SK-N-SH (cell line): ENCODE data around the gene CNIH3. TPM values are rescaled to one million over a fixed set of nuclear protein-coding genes. Genes with fewer than 3 reads are reported as not detected.

Source experiments
- CTCF ChIA-PET: fragments of 300-600, 350-600 bp; formaldehyde crosslinking; extraction: SDS; loops from one replicate; lab custom pipeline; 2021; lab: Yijun Ruan, JAX
- POLR2A ChIA-PET: fragments of 350-600 bp; sonication (Branson Sonifier 250); formaldehyde crosslinking; extraction: SDS; loops from one replicate; lab custom pipeline; 2020; ENCODE audit warnings: antibody characterized with exemption, inconsistent platforms; lab: Yijun Ruan, JAX
- DNase-seq: peaks from one replicate; pipeline ENCODE4 v3.0.0; 2012
- H2AFZ ChIP-seq: fragments of 200-600 bp; sonication (generic); 2 replicates; pipeline ENCODE4 v1.8.1; 2016; ENCODE audit warnings: antibody characterized with exemption, mild to moderate bottlenecking, low read depth
- H3F3A ChIP-seq: fragments of 200-600 bp; sonication (generic); replicated peaks from 2 replicates; pipeline ENCODE3; 2016; ENCODE audit warnings: antibody characterized with exemption, mild to moderate bottlenecking; ENCODE audit not compliant: insufficient read depth
- H3K27ac ChIP-seq, 2 experiments: fragments of 200-500 bp in 1 of 2; fragments of 200-600 bp in 1 of 2; sonication (Bioruptor generic) in 1 of 2; sonication (generic), shearing (Covaris generic) in 1 of 2; 2 replicates each; pipeline versions ENCODE4 v1.5.1 to v1.6.1; 2014 to 2016; ENCODE audit warnings: low read depth in 2 of 2, inconsistent platforms in 1 of 2, low read length in 1 of 2, mild to moderate bottlenecking in 1 of 2, mixed read lengths in 1 of 2
- H3K27me3 ChIP-seq: fragments of 200-600 bp; sonication (generic), shearing (Covaris generic); 2 replicates; pipeline ENCODE4 v1.6.1; 2016; ENCODE audit warnings: mixed run types; ENCODE audit not compliant: insufficient read depth
- H3K36me3 ChIP-seq, 2 experiments: fragments of 200-500 bp in 1 of 2; fragments of 200-600 bp in 1 of 2; sonication (Bioruptor generic) in 1 of 2; sonication (generic) in 1 of 2; replicated peaks in 1 of 2; 2 replicates each; pipeline versions ENCODE3 to v1.5.1; 2014 to 2016; ENCODE audit warnings: low read length in 1 of 2, mild to moderate bottlenecking in 1 of 2; ENCODE audit not compliant: insufficient read depth in 2 of 2, control insufficient read depth in 1 of 2
- H3K4me1 ChIP-seq, 2 experiments: fragments of 200-500 bp in 1 of 2; fragments of 200-600 bp in 1 of 2; sonication (Bioruptor generic) in 1 of 2; sonication (generic), shearing (Covaris generic) in 1 of 2; 2 replicates each; pipeline versions ENCODE4 v1.5.1 to v1.6.1; 2014 to 2016; ENCODE audit warnings: low read depth in 1 of 2, low read length in 1 of 2, mixed run types in 1 of 2; ENCODE audit not compliant: insufficient read depth in 2 of 2, control insufficient read depth in 1 of 2
- H3K4me2 ChIP-seq: fragments of 200-600 bp; sonication (generic), shearing (Covaris generic); 2 replicates; pipeline ENCODE4 v1.6.1; 2017; ENCODE audit warnings: mixed run types
- H3K4me3 ChIP-seq, 2 experiments: fragments of 200-500 bp in 1 of 2; fragments of 200-600 bp in 1 of 2; sonication (Bioruptor generic) in 1 of 2; sonication (generic), shearing (Covaris generic) in 1 of 2; 2 replicates each; pipeline versions ENCODE4 v1.5.1 to v1.8.1; 2014 to 2016; ENCODE audit warnings: low read depth in 2 of 2, inconsistent platforms in 1 of 2, low read length in 1 of 2, mild to moderate bottlenecking in 1 of 2, mixed read lengths in 1 of 2, moderate library complexity in 1 of 2
- H3K79me2 ChIP-seq: fragments of 200-600 bp; sonication (generic); 2 replicates; pipeline ENCODE4 v1.8.1; 2017; ENCODE audit warnings: mild to moderate bottlenecking; ENCODE audit not compliant: insufficient read depth
- H3K9ac ChIP-seq: fragments of 200-600 bp; sonication (generic); 2 replicates; pipeline ENCODE4 v1.6.1; 2017; ENCODE audit warnings: mixed run types
- H3K9me2 ChIP-seq: fragments of 200-600 bp; sonication (generic); 2 replicates; pipeline ENCODE4 v1.6.1; 2017; ENCODE audit warnings: mixed run types
- H3K9me3 ChIP-seq: fragments of 200-600 bp; sonication (generic); 2 replicates; pipeline ENCODE4 v1.6.1; 2017; ENCODE audit warnings: mixed run types, mild to moderate bottlenecking, moderate library complexity
- H4K20me1 ChIP-seq: fragments of 200-600 bp; sonication (generic); 2 replicates; pipeline ENCODE4 v1.6.1; 2017; ENCODE audit warnings: mild to moderate bottlenecking, mixed run types; ENCODE audit not compliant: insufficient read depth
- ELF1 ChIP-seq: IDR thresholded peaks from 2 replicates; pipeline ENCODE4 v1.4.0; 2012
- FOSL2 ChIP-seq: IDR thresholded peaks from 2 replicates; pipeline ENCODE4 v1.4.0; 2012; ENCODE audit warnings: low read depth, mild to moderate bottlenecking, moderate library complexity, borderline replicate concordance
- FOXJ3 ChIP-seq: sonication (generic); formaldehyde crosslinking; IDR thresholded peaks from 2 replicates; pipeline ENCODE4 v1.5.1; 2020; ENCODE audit warnings: mild to moderate bottlenecking, missing genetic modification reagents
- FOXM1 ChIP-seq: IDR thresholded peaks from 2 replicates; pipeline ENCODE4 v1.4.0; 2012; ENCODE audit warnings: low read depth, mild to moderate bottlenecking
- GABPA ChIP-seq: IDR thresholded peaks from 2 replicates; pipeline ENCODE4 v1.4.0; 2012; ENCODE audit warnings: low read depth, mild to moderate bottlenecking
- GATA2 ChIP-seq: sonication (generic); formaldehyde crosslinking; IDR thresholded peaks from 2 replicates; pipeline ENCODE4 v1.5.0; 2020; ENCODE audit warnings: mild to moderate bottlenecking, missing genetic modification reagents
- IRF3 ChIP-seq: fragments of 150-350 bp; IDR thresholded peaks from 2 replicates; pipeline ENCODE4 v1.6.1; 2016; ENCODE audit warnings: mild to moderate bottlenecking, low read depth, low read length
- JUND ChIP-seq: IDR thresholded peaks from 2 replicates; pipeline ENCODE4 v1.4.0; 2012
- MAX ChIP-seq: IDR thresholded peaks from 2 replicates; pipeline ENCODE4 v1.4.0; 2012; ENCODE audit warnings: low read depth
- PBX3 ChIP-seq: IDR thresholded peaks from 2 replicates; pipeline ENCODE4; 2012
- POLR2AphosphoS5 ChIP-seq: IDR thresholded peaks from 2 replicates; pipeline ENCODE4 v1.6.1; 2012; ENCODE audit warnings: low read depth, low read length
- RCOR1 ChIP-seq: fragments of 150-350 bp; IDR thresholded peaks from 2 replicates; pipeline ENCODE4 v1.6.1; 2017; ENCODE audit warnings: antibody characterized with exemption, low read length
- RFX5 ChIP-seq: IDR thresholded peaks from 2 replicates; pipeline ENCODE4 v1.6.1; 2012; ENCODE audit warnings: mild to moderate bottlenecking, improper control_type of control experiment, low read length
- RXRA ChIP-seq: IDR thresholded peaks from 2 replicates; pipeline ENCODE4 v1.4.0; 2012; ENCODE audit warnings: low read depth, mild to moderate bottlenecking, borderline replicate concordance
- SMC3 ChIP-seq: IDR thresholded peaks from 2 replicates; pipeline ENCODE4 v1.6.1; 2012; ENCODE audit warnings: low read depth, low read length, improper control_type of control experiment
- TAF1 ChIP-seq: IDR thresholded peaks from 2 replicates; pipeline ENCODE4 v1.6.1; 2012; ENCODE audit warnings: low read depth, mild to moderate bottlenecking, low read length, moderate library complexity, borderline replicate concordance
- TCF12 ChIP-seq: IDR thresholded peaks from 2 replicates; pipeline ENCODE4 v1.4.0; 2012
- TEAD4 ChIP-seq: IDR thresholded peaks from 2 replicates; pipeline ENCODE4 v1.4.0; 2012; ENCODE audit warnings: mild to moderate bottlenecking, borderline replicate concordance; ENCODE audit not compliant: insufficient read depth
- USF1 ChIP-seq: IDR thresholded peaks from 2 replicates; pipeline ENCODE4 v1.4.0; 2012; ENCODE audit warnings: low read depth, borderline replicate concordance
- USF2 ChIP-seq: fragments of 150-350 bp; IDR thresholded peaks from 2 replicates; pipeline ENCODE4 v1.6.1; 2017; ENCODE audit warnings: antibody characterized with exemption, low read length, low read depth, borderline replicate concordance
- YY1 ChIP-seq: IDR thresholded peaks from 2 replicates; pipeline ENCODE4 v1.4.0; 2012; ENCODE audit warnings: low read depth, mild to moderate bottlenecking
- WGBS: methylation state at CpG from one replicate; pipeline ENCODE4 v1.1.6; 2017; ENCODE audit warnings: low lambda C conversion rate; 5-methylcytosine and 5-hydroxymethylcytosine counted together
- polyA plus RNA-seq, 3 experiments: library from polyadenylated mRNA; depleted of rRNA; stranded (reverse); fragments of >200 nt; gene quantifications; 2 replicates each; pipeline ENCODE4 v1.2.3, GENCODE V29; 2012

The CNIH3 gene
- polyA plus RNA-seq, 1 of the 3 experiments (the other 2 are of a cell fraction): 18.8 TPM

- H3F3A ChIP-seq: no peaks in the 10 kb centered on the region
- ChIA-PET POLR2A (no interaction called here), CTCF (no interaction called here)
- no peaks in the 10 kb centered on the region for H3K9me2 ChIP-seq
- no peak overlapping the region for H3K4me2 ChIP-seq
- TF ChIP-seq FOSL2 (no peak), ELF1 (no peak), IRF3 (no peak), RCOR1 (no peak), RFX5 (no peak), GATA2 (CRISPR knock-in tag) (no peak), FOXM1 (no peak), PBX3 (no peak), GABPA (no peak), FOXJ3 (CRISPR knock-in tag) (no peak)
- peaks cover 0 to 4% of the 10 kb centered on the region in 2 experiments for H3K36me3 ChIP-seq
- DNase-seq: no peak
- H3K4me3 ChIP-seq: no peak overlapping the region
- no peak overlapping the region for H3K27ac ChIP-seq
- WGBS: 61% methylated on average over 2 of the region's 2 CpGs
- H3K27me3 ChIP-seq: no peaks in the 10 kb centered on the region
- no peaks in the 10 kb centered on the region for H3K9me3 ChIP-seq
- H2AFZ ChIP-seq: no peak overlapping the region
- H4K20me1 ChIP-seq: peaks cover 7% of the 10 kb centered on the region; the same call in 1 of the 2 replicates
- no peaks in the 10 kb centered on the region for H3K79me2 ChIP-seq
- no peak overlapping the region for H3K9ac ChIP-seq
- peaks cover 0 to 26% of the 10 kb centered on the region in 2 experiments; a peak in 2 of 4 replicates for H3K4me1 ChIP-seq
These were observed 50.8 kb downstream of the CNIH3 start for GRCh38 chr1:224666913-224667312.

GRCh38 chr1:224668984-224669383, 52.9 kb downstream of the CNIH3 start:
- Histone ChIP-seq H3F3A (no peaks in the 10 kb centered on the region), H3K27me3 (no peaks in the 10 kb centered on the region), H4K20me1 (peaks cover 7% of the 10 kb centered on the region; the same call in 1 of the 2 replicates), H3K4me3 (no peak overlapping the region), H2AFZ (no peak overlapping the region), H3K9ac (no peak overlapping the region), H3K4me2 (no peak overlapping the region), H3K27ac (peak overlapping the region in 1 of 2 experiments; percentile 87; a peak in 2 of 4 replicates), H3K36me3 (peaks cover 3 to 4% of the 10 kb centered on the region in 2 experiments), H3K9me3 (no peaks in the 10 kb centered on the region), H3K4me1 (peaks cover 0 to 35% of the 10 kb centered on the region in 2 experiments; a peak in 2 of 4 replicates), H3K9me2 (no peaks in the 10 kb centered on the region), H3K79me2 (no peaks in the 10 kb centered on the region)
- WGBS: 52% methylated on average over 2 of the region's 3 CpGs
- peak; percentile 70 for DNase-seq
- ChIA-PET POLR2A (no interaction called here), CTCF (interaction anchor here (1.0 to 1.8 kb wide), 6 partner anchors 24 to 254 kb away, joined by 3 to 8 read pairs (median 4); no protein-coding TSS in a partner anchor)
- TF ChIP-seq POLR2AphosphoS5: no peak
- TF ChIP-seq RCOR1: peak; percentile 89
- no peak for TF ChIP-seq SMC3
- no peak for TF ChIP-seq GABPA
- no peak for TF ChIP-seq USF1
- TF ChIP-seq IRF3: no peak
- no peak for TF ChIP-seq YY1
- TF ChIP-seq MAX: no peak
- no peak for TF ChIP-seq JUND
- TF ChIP-seq RXRA: no peak
- TF ChIP-seq GATA2 (CRISPR knock-in tag): peak; percentile 41
- no peak for TF ChIP-seq USF2
- no peak for TF ChIP-seq TEAD4
- TF ChIP-seq TAF1: no peak
- no peak for TF ChIP-seq FOSL2
- no peak; the same call in 1 of the 2 replicates for TF ChIP-seq TCF12
